ENCODE results near the gene SLC25A13. TPM values are rescaled to one million over a fixed set of nuclear protein-coding genes. Genes with fewer than 3 reads are reported as not detected.

SLC25A13 gene
- total RNA-seq, 1 experiment from 2014 or later: 71.7 TPM

- Histone ChIP-seq H2AK5ac (ENCODE audit: insufficient read length, low read length) (no peak overlapping the region), H2BK5ac (ENCODE audit: insufficient read length, low read length) (no peak overlapping the region), H3K4ac (ENCODE audit: low read depth, low read length) (no peak overlapping the region), H3K79me1 (ENCODE audit: insufficient read depth, low read depth, low read length, poor library complexity, severe bottlenecking) (no peaks in the 10 kb centered on the region), H3K56ac (ENCODE audit: insufficient read length, low read depth, low read length) (no peak overlapping the region), H2BK120ac (ENCODE audit: low read depth, low read length, poor library complexity, severe bottlenecking) (no peak overlapping the region), H3K14ac (ENCODE audit: insufficient read depth, low read length) (no peak overlapping the region), H2AFZ (ENCODE audit: low read length) (no peak overlapping the region), H4K8ac (replicated peaks; ENCODE audit: insufficient read length, low read depth, low read length) (no peak overlapping the region), H3K18ac (ENCODE audit: insufficient read length, low read depth, low read length) (no peak overlapping the region), H3K23ac (ENCODE audit: insufficient read length, low read depth, low read length) (no peak overlapping the region), H3K23me2 (ENCODE audit: insufficient read length, low read depth, low read length, poor library complexity, severe bottlenecking) (no peaks in the 10 kb centered on the region), H3K9ac (ENCODE audit: extremely low read depth, insufficient read length, low read length) (no peak overlapping the region), H3K9me3 (ENCODE audit: control insufficient read depth, low read depth, low read length) (no peaks in the 10 kb centered on the region), H3K27ac (ENCODE audit: insufficient read length, low read depth, low read length) (no peak overlapping the region), H4K5ac (ENCODE audit: insufficient read length, low read depth, low read length) (no peak overlapping the region), H4K20me1 (ENCODE audit: control insufficient read depth, insufficient read depth, insufficient read length) (no peaks in the 10 kb centered on the region), H2BK12ac (ENCODE audit: insufficient read length, low read depth, low read length) (no peak overlapping the region), H3K27me3 (ENCODE audit: insufficient read depth, low read length) (no peaks in the 10 kb centered on the region), H2BK15ac (ENCODE audit: low read depth, low read length) (no peak overlapping the region), H3K4me2 (ENCODE audit: insufficient read depth, insufficient read length, low read length) (peak overlapping the region; percentile 73), H3K4me1 (ENCODE audit: insufficient read depth, low read length) (no peaks in the 10 kb centered on the region), H3T11ph (ENCODE audit: low read length) (no peak overlapping the region), H2BK20ac (ENCODE audit: low read depth, low read length, poor library complexity, severe bottlenecking) (no peak overlapping the region), H3K79me2 (ENCODE audit: insufficient read depth, low read length) (peaks cover 11% of the 10 kb centered on the region; the same call in 1 of the 2 replicates), H4K91ac (ENCODE audit: insufficient read length, low read depth, low read length) (no peak overlapping the region)
- no peak for TF ChIP-seq CTCF (conservative IDR thresholded peaks at IDR 0.05)
- no peak for DNase-seq
- H3K4me1 Mint-ChIP-seq: peaks cover 21 to 26% of the 10 kb centered on the region in 2 experiments
- no peaks in the 10 kb centered on the region; a peak in 3 of 7 replicates for H3K36me3 Mint-ChIP-seq (ENCODE audit: insufficient read depth in 1 of 3, low read depth in 3 of 3)
- no peak overlapping the region; a peak in 1 of 7 replicates for H3K27ac Mint-ChIP-seq
- WGBS (ENCODE audit: extremely low coverage, insufficient read length, low lambda C conversion rate): no CpG with 5 or more reads among the region's 2 CpGs
- peak overlapping the region; percentile 80 to 90 for H3K4me3 Mint-ChIP-seq
- H3K9me3 Mint-ChIP-seq: no peaks in the 10 kb centered on the region
- peaks cover 14% of the 10 kb centered on the region for H3K27me3 Mint-ChIP-seq (ENCODE audit: low read depth)
Observed at GRCh38 chr7:96320442-96320841, 1.5 kb downstream of the SLC25A13 start.

Data from H9 (cell line).